Measurements from ENCODE around the gene WDSUB1. TPM values are rescaled to one million over a fixed set of nuclear protein-coding genes. Genes with fewer than 3 reads are reported as not detected.

Gene WDSUB1
- total RNA-seq, 1 experiment from 2014 or later, result 6.5 TPM

DNA sequence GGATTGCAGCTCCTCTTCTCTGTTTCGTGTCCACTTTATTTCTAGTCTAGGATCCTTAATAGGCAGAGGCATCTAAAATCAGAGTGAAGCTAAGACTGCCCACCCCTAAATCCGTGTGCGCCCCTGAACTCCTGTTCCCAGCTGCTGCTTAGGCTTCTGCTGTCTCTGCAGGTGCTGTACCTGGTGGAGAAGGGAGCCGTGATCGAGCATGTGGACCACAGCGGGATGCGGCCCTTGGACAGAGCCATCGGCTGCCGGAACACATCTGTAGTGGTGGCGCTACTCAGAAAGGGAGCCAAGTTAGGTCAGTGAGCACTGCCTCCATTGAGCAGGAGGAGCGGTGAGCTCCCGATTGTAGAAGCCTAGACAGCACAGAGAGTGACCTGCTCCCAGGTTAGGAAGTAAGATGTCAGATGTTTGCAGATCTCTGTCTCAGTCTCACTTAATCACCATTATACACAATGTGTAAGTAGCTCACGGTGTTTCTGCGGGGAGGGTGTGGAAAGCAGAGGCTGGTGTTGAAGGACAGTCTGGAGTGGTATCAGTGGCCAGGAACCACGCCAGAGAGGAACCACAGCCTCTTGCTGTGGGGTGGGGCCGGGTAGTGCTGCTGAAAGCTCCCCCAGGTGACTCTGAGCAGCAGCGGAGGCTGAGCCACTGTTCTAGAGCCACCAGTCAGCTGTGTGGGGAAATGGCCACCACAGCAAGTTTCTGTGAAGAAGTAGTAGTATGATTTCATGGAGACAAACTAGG lies 62.3 kb downstream of the WDSUB1 start:
- Mint-ChIP-seq H3K4me1 (ENCODE audit: insufficient read depth, unreplicated experiment) (peaks cover 4% of the 10 kb centered on the region), H3K36me3 (ENCODE audit: insufficient read depth, unreplicated experiment) (peaks cover 82% of the 10 kb centered on the region)

DNA sequence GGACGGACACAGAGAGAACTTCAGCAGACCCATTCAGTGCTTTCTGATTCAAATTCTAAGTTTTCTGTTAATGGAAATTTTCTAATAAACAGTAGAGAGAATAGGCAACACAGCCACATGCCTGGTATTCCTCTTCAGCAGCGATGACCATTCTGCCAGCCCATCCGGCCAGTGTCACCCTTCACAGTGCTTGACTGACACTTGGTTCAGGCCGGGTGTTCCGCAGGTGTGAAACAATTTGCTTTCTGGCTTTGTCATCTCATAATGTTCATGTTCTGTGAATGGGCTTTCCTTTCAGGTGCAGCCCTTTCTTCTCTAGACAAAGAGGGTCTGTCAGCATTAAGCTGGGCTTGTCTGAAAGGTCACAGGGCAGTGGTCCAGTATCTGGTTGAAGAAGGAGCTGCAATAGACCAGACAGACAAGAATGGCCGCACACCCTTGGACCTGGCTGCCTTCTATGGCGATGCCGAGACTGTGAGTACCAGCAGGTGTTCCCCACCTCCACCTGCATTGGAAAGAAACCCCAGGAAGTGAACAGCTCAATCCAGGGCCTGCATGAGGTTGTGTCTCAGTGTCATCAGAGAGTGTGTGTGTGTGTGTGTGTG lies 67.0 kb downstream of the WDSUB1 start:
- CTCF ChIA-PET, result interaction anchor here (1.1 kb wide), 1 partner anchor 9 kb away, joined by 6 read pairs; no protein-coding TSS in a partner anchor
- TF ChIP-seq, protein P1, sequence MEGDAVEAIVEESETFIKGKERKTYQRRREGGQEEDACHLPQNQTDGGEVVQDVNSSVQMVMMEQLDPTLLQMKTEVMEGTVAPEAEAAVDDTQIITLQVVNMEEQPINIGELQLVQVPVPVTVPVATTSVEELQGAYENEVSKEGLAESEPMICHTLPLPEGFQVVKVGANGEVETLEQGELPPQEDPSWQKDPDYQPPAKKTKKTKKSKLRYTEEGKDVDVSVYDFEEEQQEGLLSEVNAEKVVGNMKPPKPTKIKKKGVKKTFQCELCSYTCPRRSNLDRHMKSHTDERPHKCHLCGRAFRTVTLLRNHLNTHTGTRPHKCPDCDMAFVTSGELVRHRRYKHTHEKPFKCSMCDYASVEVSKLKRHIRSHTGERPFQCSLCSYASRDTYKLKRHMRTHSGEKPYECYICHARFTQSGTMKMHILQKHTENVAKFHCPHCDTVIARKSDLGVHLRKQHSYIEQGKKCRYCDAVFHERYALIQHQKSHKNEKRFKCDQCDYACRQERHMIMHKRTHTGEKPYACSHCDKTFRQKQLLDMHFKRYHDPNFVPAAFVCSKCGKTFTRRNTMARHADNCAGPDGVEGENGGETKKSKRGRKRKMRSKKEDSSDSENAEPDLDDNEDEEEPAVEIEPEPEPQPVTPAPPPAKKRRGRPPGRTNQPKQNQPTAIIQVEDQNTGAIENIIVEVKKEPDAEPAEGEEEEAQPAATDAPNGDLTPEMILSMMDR (IDR thresholded peaks at IDR 0.05; ENCODE audit: unreplicated experiment), result no peak
- Mint-ChIP-seq H3K27me3 (ENCODE audit: insufficient read depth, unreplicated experiment) (no peaks in the 10 kb centered on the region), H3K4me3 (ENCODE audit: unreplicated experiment) (no peak overlapping the region), H3K4me1 (ENCODE audit: insufficient read depth, unreplicated experiment) (peaks cover 4% of the 10 kb centered on the region), H3K27ac (ENCODE audit: low read depth, unreplicated experiment) (no peak overlapping the region), H3K36me3 (ENCODE audit: insufficient read depth, unreplicated experiment) (peaks cover 79% of the 10 kb centered on the region), H3K9me3 (ENCODE audit: unreplicated experiment) (no peaks in the 10 kb centered on the region)
- no peak for DNase-seq (ENCODE audit: unreplicated experiment)
- BruUV-seq (replicated peaks), result no TSS peak
- POLR2A ChIA-PET, result no interaction called here
- intact Hi-C loops (cut with micrococcal nuclease), result no loop called here

More for the DNA sequence above, 62.3 kb downstream of the WDSUB1 start:
- intact Hi-C loops (cut with micrococcal nuclease), result no loop called here
- no peak for DNase-seq (ENCODE audit: unreplicated experiment)
- ChIA-PET POLR2A (interaction anchor here (1.3 kb wide), 1 partner anchor 10 kb away, joined by 3 read pairs; no protein-coding TSS in a partner anchor), CTCF (interaction anchor here (0.7 kb wide), 1 partner anchor 218 kb away, joined by 3 read pairs; no protein-coding TSS in a partner anchor)
- no TSS peak for BruUV-seq (replicated peaks)
- no peaks in the 10 kb centered on the region for H3K9me3 Mint-ChIP-seq (ENCODE audit: unreplicated experiment)
- no peaks in the 10 kb centered on the region for H3K27me3 Mint-ChIP-seq (ENCODE audit: insufficient read depth, unreplicated experiment)
- TF ChIP-seq, protein P1 (IDR thresholded peaks at IDR 0.05; ENCODE audit: unreplicated experiment), result no peak
- H3K4me3 Mint-ChIP-seq (ENCODE audit: unreplicated experiment), result no peak overlapping the region
- H3K27ac Mint-ChIP-seq (ENCODE audit: low read depth, unreplicated experiment), result no peak overlapping the region

DNA sequence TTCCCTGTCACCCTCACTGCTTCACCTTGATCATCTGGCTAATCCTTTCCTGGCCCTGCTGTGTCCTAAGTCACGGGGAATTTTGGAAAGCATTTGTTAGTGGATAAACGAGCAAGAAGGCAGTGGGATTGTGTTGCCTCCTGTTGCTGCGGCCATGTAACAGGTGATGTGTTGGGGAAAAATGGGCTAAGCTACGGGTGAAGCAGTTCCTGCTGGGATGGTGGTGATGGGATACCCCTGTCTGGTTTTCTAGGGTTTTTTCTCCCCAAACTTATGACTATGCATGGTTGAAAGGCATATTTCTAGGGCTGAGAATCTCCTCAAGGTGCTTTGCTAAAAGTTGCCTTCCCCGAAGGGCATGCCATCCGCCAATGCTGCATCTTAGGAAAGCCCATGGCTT lies 68.1 kb downstream of the WDSUB1 start:
- no peak for DNase-seq (ENCODE audit: unreplicated experiment)
- no TSS peak for BruUV-seq (replicated peaks)
- Mint-ChIP-seq H3K36me3 (ENCODE audit: insufficient read depth, unreplicated experiment) (peaks cover 82% of the 10 kb centered on the region), H3K9me3 (ENCODE audit: unreplicated experiment) (no peaks in the 10 kb centered on the region), H3K27me3 (ENCODE audit: insufficient read depth, unreplicated experiment) (no peaks in the 10 kb centered on the region), H3K4me3 (ENCODE audit: unreplicated experiment) (no peak overlapping the region), H3K4me1 (ENCODE audit: insufficient read depth, unreplicated experiment) (no peaks in the 10 kb centered on the region), H3K27ac (ENCODE audit: low read depth, unreplicated experiment) (no peak overlapping the region)
- intact Hi-C loops (cut with micrococcal nuclease), result no loop called here
- TF ChIP-seq, protein P1 (IDR thresholded peaks at IDR 0.05; ENCODE audit: unreplicated experiment), result no peak
- ChIA-PET CTCF (no interaction called here), POLR2A (interaction anchor here (0.6 kb wide), 1 partner anchor 93 kb away, joined by 4 read pairs; no protein-coding TSS in a partner anchor)

DNA sequence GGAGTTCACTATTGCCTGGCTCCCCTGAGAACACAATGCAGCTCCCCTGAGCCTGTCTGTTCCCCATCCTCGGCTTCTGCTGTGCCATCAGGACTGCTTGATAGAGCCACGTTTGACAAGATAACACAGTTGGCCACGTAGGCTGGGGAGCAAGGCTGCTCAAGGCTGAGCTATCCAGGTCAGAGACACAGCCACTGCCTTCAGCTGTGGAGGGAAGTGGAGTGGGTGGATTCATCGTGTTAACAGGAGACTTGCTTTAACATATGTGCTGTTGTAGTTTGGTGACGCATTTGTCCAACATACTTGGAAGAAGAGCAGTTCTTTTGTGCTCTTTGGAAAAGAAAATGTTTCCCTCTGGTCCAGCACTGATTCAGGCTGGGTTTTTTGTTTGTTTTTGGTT lies 68.8 kb downstream of the WDSUB1 start:
- ChIA-PET POLR2A (no interaction called here), CTCF (interaction anchor here (0.6 kb wide), 2 partner anchors 38 to 69 kb away, joined by 3 to 4 read pairs; partner anchors contain the start of gene WDSUB1)
- Mint-ChIP-seq H3K27me3 (ENCODE audit: insufficient read depth, unreplicated experiment) (no peaks in the 10 kb centered on the region), H3K4me1 (ENCODE audit: insufficient read depth, unreplicated experiment) (no peaks in the 10 kb centered on the region), H3K4me3 (ENCODE audit: unreplicated experiment) (no peak overlapping the region), H3K9me3 (ENCODE audit: unreplicated experiment) (no peaks in the 10 kb centered on the region), H3K27ac (ENCODE audit: low read depth, unreplicated experiment) (no peak overlapping the region), H3K36me3 (ENCODE audit: insufficient read depth, unreplicated experiment) (peaks cover 77% of the 10 kb centered on the region)
- BruUV-seq (replicated peaks), result no TSS peak
- intact Hi-C loops (cut with micrococcal nuclease), result no loop called here
- TF ChIP-seq, protein P1 (IDR thresholded peaks at IDR 0.05; ENCODE audit: unreplicated experiment), result no peak
- no peak for DNase-seq (ENCODE audit: unreplicated experiment)
